Panc1 (cell line): ENCODE data around the gene BDH1.

Experiments
- CTCF ChIP-seq: fragments of 450-650 bp; IDR thresholded peaks from 2 replicates; pipeline ENCODE4 v1.5.1; 2017; ENCODE audit warnings: mild to moderate bottlenecking
- POLR2AphosphoS5 ChIP-seq: IDR thresholded peaks from 2 replicates; pipeline ENCODE4 v1.6.1; 2012; ENCODE audit warnings: mild to moderate bottlenecking, low read depth, low read length, moderate library complexity
- REST ChIP-seq, 2 experiments: IDR thresholded peaks; 2 replicates each; pipeline ENCODE4 v1.6.1; 2011 to 2012; ENCODE audit warnings: low read depth in 2 of 2, control low read depth in 1 of 2, low read length in 1 of 2, mild to moderate bottlenecking in 1 of 2, moderate library complexity in 1 of 2; ENCODE audit not compliant: insufficient read depth in 1 of 2
- SIN3A ChIP-seq: IDR thresholded peaks from 2 replicates; pipeline ENCODE4 v1.6.1; 2012; ENCODE audit warnings: low read depth, mild to moderate bottlenecking, low read length, moderate library complexity, borderline replicate concordance; ENCODE audit not compliant: insufficient read depth

- TF ChIP-seq CTCF: no peak
- no peak for TF ChIP-seq SIN3A
- no peak for TF ChIP-seq REST (IDR thresholded peaks at IDR 0.05; ENCODE audit: insufficient read depth in 1 of 2, low read depth in 2 of 2, low read length in 1 of 2)
- no peak for TF ChIP-seq POLR2AphosphoS5
These were observed 24.5 kb upstream of the BDH1 start for GRCh38 chr3:197580253-197580691.
